ENCODE data around the gene DCC.

DCC gene

GRCh38 chr18:52313213-52313612, 26.8 kb upstream of the DCC start:
- H3K27me3 ChIP-seq (ENCODE audit: insufficient read depth, low read depth): no peaks in the 10 kb centered on the region
- no peaks in the 10 kb centered on the region for H3K36me3 ChIP-seq (ENCODE audit: insufficient read depth)
- H3K27ac ChIP-seq: no peak overlapping the region
- H3K4me1 ChIP-seq (ENCODE audit: low read depth, poor library complexity, severe bottlenecking): peaks cover 7% of the 10 kb centered on the region
- no peak overlapping the region for H3K4me3 ChIP-seq (IDR thresholded peaks at IDR 0.05; ENCODE audit: insufficient read depth, low read depth, low read length)
- TF ChIP-seq CTCF (conservative IDR thresholded peaks at IDR 0.05; ENCODE audit: low read depth, low read length): no peak
- H3K4me2 ChIP-seq: no peak overlapping the region
- H3K9ac ChIP-seq: no peak overlapping the region
- no peaks in the 10 kb centered on the region for H4K20me1 ChIP-seq (ENCODE audit: insufficient read depth)
- no peak overlapping the region for H2AFZ ChIP-seq (ENCODE audit: low read depth)
- no peaks in the 10 kb centered on the region for H3K79me2 ChIP-seq (ENCODE audit: insufficient read depth, low read depth)

DNA sequence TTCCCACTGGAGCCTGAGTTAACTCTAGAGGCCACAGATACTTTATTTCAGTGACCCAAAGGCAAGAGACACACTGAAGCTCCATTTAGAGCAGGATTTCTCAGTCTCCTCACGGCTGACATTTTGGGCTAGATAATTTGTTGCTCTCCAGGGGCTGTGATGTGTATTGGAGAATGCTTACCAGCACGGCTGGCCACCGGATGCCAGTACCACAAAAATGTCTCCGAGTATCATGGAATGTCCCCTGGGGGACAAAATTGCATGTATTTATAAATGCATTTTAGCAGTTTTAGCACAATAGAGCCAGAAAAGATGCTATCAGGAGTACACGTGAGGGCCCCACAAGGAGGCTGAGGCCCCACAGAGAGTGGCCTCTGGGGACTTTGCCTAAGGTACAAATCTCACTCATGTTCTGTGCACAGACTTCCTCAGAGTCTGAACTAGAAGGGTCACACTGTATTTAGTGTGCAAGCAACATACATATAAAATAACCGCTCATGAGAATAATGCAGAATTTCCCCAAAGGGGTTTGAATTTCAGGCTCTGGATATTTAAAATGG, 20.5 kb upstream of the DCC start:
- no peak overlapping the region for H3K4me3 ChIP-seq (IDR thresholded peaks at IDR 0.05; ENCODE audit: insufficient read depth, low read depth, low read length)
- H3K4me2 ChIP-seq: no peak overlapping the region
- H3K27me3 ChIP-seq (ENCODE audit: insufficient read depth, low read depth): no peaks in the 10 kb centered on the region
- no peaks in the 10 kb centered on the region for H3K4me1 ChIP-seq (ENCODE audit: low read depth, poor library complexity, severe bottlenecking)
- no peaks in the 10 kb centered on the region for H3K79me2 ChIP-seq (ENCODE audit: insufficient read depth, low read depth)
- no peaks in the 10 kb centered on the region for H4K20me1 ChIP-seq (ENCODE audit: insufficient read depth)
- H3K27ac ChIP-seq: no peak overlapping the region
- no peak for TF ChIP-seq CTCF (conservative IDR thresholded peaks at IDR 0.05; ENCODE audit: low read depth, low read length)
- no peak overlapping the region for H3K9ac ChIP-seq
- no peak overlapping the region for H2AFZ ChIP-seq (ENCODE audit: low read depth)
- no peaks in the 10 kb centered on the region for H3K36me3 ChIP-seq (ENCODE audit: insufficient read depth)

DNA sequence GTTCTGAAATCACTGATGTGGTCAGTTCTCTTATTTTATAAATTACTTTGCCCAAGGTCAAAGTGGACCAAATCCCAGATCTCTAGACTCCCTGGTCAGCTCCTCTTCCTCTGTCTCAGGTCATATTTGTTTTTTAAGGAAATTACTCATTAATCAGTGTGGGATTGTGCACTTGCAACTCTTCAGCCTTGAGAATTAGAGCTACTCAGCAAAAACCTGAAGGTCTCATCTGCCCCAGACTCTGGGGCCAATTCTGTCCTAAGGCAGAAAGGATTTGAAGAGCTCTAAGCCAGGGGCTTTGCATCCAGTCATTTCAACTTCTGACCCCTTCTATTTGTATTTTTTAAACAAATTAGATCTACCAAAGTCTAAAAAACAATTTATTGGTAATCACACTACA, 17.7 kb upstream of the DCC start:
- no peaks in the 10 kb centered on the region for H4K20me1 ChIP-seq (ENCODE audit: insufficient read depth)
- no peak overlapping the region for H3K4me2 ChIP-seq

GRCh38 chr18:52323802-52324201, 16.2 kb upstream of the DCC start:
- no peak overlapping the region for H3K4me3 ChIP-seq (IDR thresholded peaks at IDR 0.05; ENCODE audit: insufficient read depth, low read depth, low read length)
- no peak for TF ChIP-seq CTCF (conservative IDR thresholded peaks at IDR 0.05; ENCODE audit: low read depth, low read length)

More for the DNA sequence above, 17.7 kb upstream of the DCC start:
- Histone ChIP-seq H2AFZ (ENCODE audit: low read depth) (no peak overlapping the region), H3K27me3 (ENCODE audit: insufficient read depth, low read depth) (no peaks in the 10 kb centered on the region), H3K27ac (no peak overlapping the region), H3K9ac (no peak overlapping the region), H3K36me3 (ENCODE audit: insufficient read depth) (no peaks in the 10 kb centered on the region), H3K4me1 (ENCODE audit: low read depth, poor library complexity, severe bottlenecking) (no peaks in the 10 kb centered on the region), H3K4me3 (IDR thresholded peaks at IDR 0.05; ENCODE audit: insufficient read depth, low read depth, low read length) (no peak overlapping the region), H3K79me2 (ENCODE audit: insufficient read depth, low read depth) (no peaks in the 10 kb centered on the region)
- no peak for TF ChIP-seq CTCF (conservative IDR thresholded peaks at IDR 0.05; ENCODE audit: low read depth, low read length)

More at GRCh38 chr18:52323802-52324201, 16.2 kb upstream of the DCC start:
- no peaks in the 10 kb centered on the region for H3K4me1 ChIP-seq (ENCODE audit: low read depth, poor library complexity, severe bottlenecking)
- H4K20me1 ChIP-seq (ENCODE audit: insufficient read depth): no peaks in the 10 kb centered on the region
- H3K9ac ChIP-seq: no peak overlapping the region
- H3K4me2 ChIP-seq: no peak overlapping the region
- no peaks in the 10 kb centered on the region for H3K36me3 ChIP-seq (ENCODE audit: insufficient read depth)
- H3K27me3 ChIP-seq (ENCODE audit: insufficient read depth, low read depth): no peaks in the 10 kb centered on the region
- H3K27ac ChIP-seq: no peak overlapping the region
- H2AFZ ChIP-seq (ENCODE audit: low read depth): no peak overlapping the region
- no peaks in the 10 kb centered on the region for H3K79me2 ChIP-seq (ENCODE audit: insufficient read depth, low read depth)

Data from KMS-11 (cell line).